GM12892 (cell line): ENCODE data around the gene WTAP.
"Not testable (repeated sequence)": the region's sequence is repeated elsewhere in the genome, so short reads cannot be mapped to it uniquely, and the experiment has no call there.

Experiments
- DNase-seq: peaks from one replicate; pipeline ENCODE4 v3.0.0; 2011; ENCODE audit not compliant: insufficient read length
- FAIRE-seq: peaks from 2 replicates; lab custom pipeline; 2011; peaks lifted over from hg19 to GRCh38; lab: Jason Lieb, UNC
- POLR2A ChIP-seq: IDR thresholded peaks from 2 replicates; pipeline ENCODE4 v1.6.1; 2011; ENCODE audit warnings: low read depth, low read length, control low read depth
- POLR2AphosphoS5 ChIP-seq: IDR thresholded peaks from 2 replicates; pipeline ENCODE4 v1.6.1; 2011; ENCODE audit warnings: low read depth, low read length, control low read depth
- TAF1 ChIP-seq: IDR thresholded peaks from 2 replicates; pipeline ENCODE4 v1.6.1; 2011; ENCODE audit warnings: low read depth, mild to moderate bottlenecking, control low read depth, low read length, borderline replicate concordance

WTAP gene

DNA sequence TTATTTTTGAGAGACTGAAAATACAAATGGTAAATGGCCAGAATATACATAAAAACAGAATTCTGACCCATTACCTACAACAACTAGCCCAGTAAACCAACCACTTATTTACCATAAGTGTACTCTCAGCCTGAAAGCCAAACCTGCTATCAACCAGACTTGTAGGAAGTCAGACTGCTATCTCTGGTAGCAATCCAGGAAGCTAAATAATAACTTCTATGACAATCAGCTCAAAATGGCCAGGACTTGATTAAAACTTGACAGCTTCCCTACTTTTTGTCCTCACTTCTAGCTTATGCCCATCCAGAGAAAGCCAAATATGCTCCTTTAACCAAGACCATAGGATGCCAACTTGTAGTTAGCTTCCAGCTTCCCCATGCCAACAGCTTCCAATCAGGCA lies 4.7 kb upstream of the WTAP start:
- DNase-seq (no peak), FAIRE-seq (no peak)
- TF ChIP-seq POLR2A (no peak), TAF1 (no peak), POLR2AphosphoS5 (no peak)

DNA sequence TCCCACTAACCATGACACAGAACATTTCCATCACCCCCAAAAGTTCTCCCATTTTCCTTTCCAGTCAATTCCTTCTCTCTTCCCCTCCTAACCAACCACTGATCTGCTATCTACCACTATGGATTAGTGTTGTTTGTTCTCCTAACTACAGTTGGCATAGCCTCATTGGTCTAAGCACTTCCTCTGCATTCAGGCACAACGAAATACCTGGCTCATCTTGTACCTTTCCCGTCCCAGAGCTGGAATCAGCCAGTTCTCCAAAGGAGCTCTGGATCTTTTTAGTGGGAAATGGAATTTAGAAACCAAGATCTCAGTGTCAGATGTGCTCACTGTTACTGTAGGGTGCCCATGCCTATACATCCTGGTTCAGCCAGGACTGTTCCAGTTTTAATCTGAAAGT lies 4.0 kb upstream of the WTAP start:
- no peak for FAIRE-seq
- DNase-seq, result no peak

GRCh38 chr6:159724778-159725177 lies 2.5 kb upstream of the WTAP start:
- FAIRE-seq, result no peak
- TF ChIP-seq TAF1 (no peak), POLR2AphosphoS5 (no peak), POLR2A (no peak)
- DNase-seq, result no peak

More for the DNA sequence above, 4.0 kb upstream of the WTAP start:
- TF ChIP-seq POLR2A (no peak), POLR2AphosphoS5 (no peak), TAF1 (no peak)

GRCh38 chr6:159725208-159725607 lies 2.1 kb upstream of the WTAP start:
- not testable (repeated sequence) for FAIRE-seq

GRCh38 chr6:159726255-159726917 lies 920 bp upstream of the WTAP start:
- TF ChIP-seq TAF1 (no peak; the same call in 1 of the 2 replicates), POLR2A (peak; percentile 87), POLR2AphosphoS5 (no peak)
- FAIRE-seq (no peak), DNase-seq (no peak)

More at GRCh38 chr6:159725208-159725607, 2.1 kb upstream of the WTAP start:
- not testable (repeated sequence) for DNase-seq

GRCh38 chr6:159727717-159728445 lies 575 bp downstream of the WTAP start:
- TF ChIP-seq POLR2A, result no peak
- TF ChIP-seq POLR2AphosphoS5, result no peak
- no peak for TF ChIP-seq TAF1
- FAIRE-seq, result peak; percentile 84
- DNase-seq, result peak; percentile 37

- TF ChIP-seq TAF1 (no peak), POLR2A (no peak), POLR2AphosphoS5 (no peak)
- no peak for FAIRE-seq
These were observed 1.2 kb downstream of the WTAP start for GRCh38 chr6:159728531-159728964.

GRCh38 chr6:159729598-159730331 lies 2.5 kb downstream of the WTAP start:
- FAIRE-seq (peak; percentile 78), DNase-seq (peak; percentile 13)
- TF ChIP-seq POLR2A (0 out of 2 replicates have a peak, but pooled peaks have one; percentile 16), TAF1 (no peak), POLR2AphosphoS5 (no peak)

More at GRCh38 chr6:159728531-159728964, 1.2 kb downstream of the WTAP start:
- no peak for DNase-seq

GRCh38 chr6:159730332-159730676 lies 3.0 kb downstream of the WTAP start:
- TF ChIP-seq TAF1 (no peak), POLR2AphosphoS5 (no peak), POLR2A (no peak)
- FAIRE-seq, result peak; percentile 66

DNA sequence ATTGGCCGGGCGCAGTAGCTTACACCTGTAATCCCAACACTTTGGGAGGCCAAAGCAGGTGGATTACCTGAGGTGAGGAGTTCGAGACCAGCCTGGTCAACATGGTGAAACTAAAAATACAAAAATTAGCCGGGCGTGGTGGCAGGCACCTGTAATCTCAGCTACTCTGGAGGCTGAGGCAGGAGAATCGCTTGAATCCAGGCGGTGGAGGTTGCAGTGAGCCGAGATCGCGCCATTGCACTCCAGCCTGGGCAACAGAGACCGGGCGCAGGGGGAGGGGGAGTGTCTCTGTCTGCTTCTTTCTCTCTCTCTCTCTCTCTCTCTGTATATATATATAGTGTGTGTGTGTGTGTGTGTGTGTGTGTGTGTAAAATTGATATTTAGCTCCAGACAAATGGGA lies 5.2 kb downstream of the WTAP start:
- FAIRE-seq, DNase-seq: not testable (repeated sequence)

More at GRCh38 chr6:159730332-159730676, 3.0 kb downstream of the WTAP start:
- DNase-seq, result no peak

DNA sequence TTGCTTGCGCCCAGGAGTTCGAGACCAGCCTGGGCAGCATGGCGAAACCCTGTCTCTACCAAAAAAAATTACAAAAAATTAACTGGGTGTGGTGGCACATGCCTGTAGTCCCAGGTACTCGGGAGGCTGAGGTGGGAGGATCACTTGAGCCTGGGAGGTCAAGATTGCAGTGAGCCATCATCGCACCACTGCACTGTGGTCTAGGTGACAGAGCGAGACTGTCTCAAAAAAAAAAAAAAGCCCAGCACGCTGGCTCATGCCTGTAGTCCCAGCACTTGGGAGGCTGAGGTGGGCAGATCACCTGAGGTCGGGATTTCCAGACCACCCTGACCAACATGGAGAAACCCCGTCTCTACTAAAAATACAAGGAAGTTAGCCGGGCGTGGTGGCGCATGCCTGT lies 6.1 kb downstream of the WTAP start:
- FAIRE-seq, result not testable (repeated sequence)

GRCh38 chr6:159736908-159737307 lies 9.6 kb downstream of the WTAP start:
- FAIRE-seq (peak; percentile 9), DNase-seq (no peak)
- TF ChIP-seq POLR2AphosphoS5 (no peak), POLR2A (no peak)

More for the DNA sequence above, 6.1 kb downstream of the WTAP start:
- DNase-seq, result not testable (repeated sequence)
